Measurements from ENCODE around the gene C6orf47. TPM values are rescaled to one million over a fixed set of nuclear protein-coding genes. Genes with fewer than 3 reads are reported as not detected.

Gene C6orf47
- total RNA-seq, 2 experiments from 2014 or later: 16.7 to 18.5 TPM

DNA sequence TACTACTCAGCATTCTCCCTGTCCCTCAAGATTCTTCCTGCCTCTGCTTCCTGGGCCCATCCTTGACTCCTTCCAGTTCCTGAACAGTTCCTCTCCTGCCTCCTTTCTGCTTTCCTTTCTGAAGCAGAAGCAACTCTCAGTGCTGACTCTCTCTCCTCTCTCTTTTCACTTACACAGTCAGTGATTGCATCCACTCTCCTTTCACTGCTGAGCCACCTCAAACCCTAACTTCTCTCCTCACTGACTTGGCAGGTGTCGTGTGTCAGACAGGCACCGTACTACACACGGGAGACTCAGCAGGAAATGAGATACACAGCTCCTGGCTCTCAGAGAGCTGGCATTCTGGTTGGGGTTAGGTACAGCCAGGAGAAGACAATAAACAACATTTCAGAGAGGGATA lies 37.0 kb upstream of the C6orf47 start:
- H3K36me3 ChIP-seq (ENCODE audit: insufficient read depth, low read length): peaks cover 51% of the 10 kb centered on the region
- H2AFZ ChIP-seq (ENCODE audit: low read length): no peak overlapping the region
- no peak for DNase-seq (ENCODE audit: low spot score)
- TF ChIP-seq, protein P1, sequence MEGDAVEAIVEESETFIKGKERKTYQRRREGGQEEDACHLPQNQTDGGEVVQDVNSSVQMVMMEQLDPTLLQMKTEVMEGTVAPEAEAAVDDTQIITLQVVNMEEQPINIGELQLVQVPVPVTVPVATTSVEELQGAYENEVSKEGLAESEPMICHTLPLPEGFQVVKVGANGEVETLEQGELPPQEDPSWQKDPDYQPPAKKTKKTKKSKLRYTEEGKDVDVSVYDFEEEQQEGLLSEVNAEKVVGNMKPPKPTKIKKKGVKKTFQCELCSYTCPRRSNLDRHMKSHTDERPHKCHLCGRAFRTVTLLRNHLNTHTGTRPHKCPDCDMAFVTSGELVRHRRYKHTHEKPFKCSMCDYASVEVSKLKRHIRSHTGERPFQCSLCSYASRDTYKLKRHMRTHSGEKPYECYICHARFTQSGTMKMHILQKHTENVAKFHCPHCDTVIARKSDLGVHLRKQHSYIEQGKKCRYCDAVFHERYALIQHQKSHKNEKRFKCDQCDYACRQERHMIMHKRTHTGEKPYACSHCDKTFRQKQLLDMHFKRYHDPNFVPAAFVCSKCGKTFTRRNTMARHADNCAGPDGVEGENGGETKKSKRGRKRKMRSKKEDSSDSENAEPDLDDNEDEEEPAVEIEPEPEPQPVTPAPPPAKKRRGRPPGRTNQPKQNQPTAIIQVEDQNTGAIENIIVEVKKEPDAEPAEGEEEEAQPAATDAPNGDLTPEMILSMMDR (conservative IDR thresholded peaks at IDR 0.05; ENCODE audit: low read length): no peak
- TF ChIP-seq EZH2phosphoT487 (IDR thresholded peaks at IDR 0.05; ENCODE audit: borderline replicate concordance, low read depth, low read length): no peak
- no peaks in the 10 kb centered on the region for H3K9me3 ChIP-seq (ENCODE audit: low read length)
- intact Hi-C loops (cut with micrococcal nuclease; ENCODE audit: unreplicated experiment): no loop called here
- no peak overlapping the region for H3K27ac ChIP-seq (ENCODE audit: low read depth, low read length, poor library complexity, severe bottlenecking)
- H4K20me1 ChIP-seq (ENCODE audit: insufficient read depth, low read length): no peaks in the 10 kb centered on the region
- peaks cover 11% of the 10 kb centered on the region; the same call in 1 of the 2 replicates for H3K79me2 ChIP-seq (ENCODE audit: insufficient read depth, low read depth, low read length)
- peaks cover 15% of the 10 kb centered on the region for H3K4me1 ChIP-seq (ENCODE audit: insufficient read depth, low read length, poor library complexity, severe bottlenecking)
- no peak overlapping the region for H3K4me3 ChIP-seq (ENCODE audit: low read depth, low read length, poor library complexity, severe bottlenecking)
- no peak overlapping the region for H3K4me2 ChIP-seq (ENCODE audit: low read length)
- ChIA-PET POLR2A (no interaction called here), CTCF (ENCODE audit: unreplicated experiment) (no interaction called here)
- no peaks in the 10 kb centered on the region for H3K9me2 ChIP-seq (ENCODE audit: insufficient read depth, low read length)
- BruUV-seq (replicated peaks): no TSS peak

DNA sequence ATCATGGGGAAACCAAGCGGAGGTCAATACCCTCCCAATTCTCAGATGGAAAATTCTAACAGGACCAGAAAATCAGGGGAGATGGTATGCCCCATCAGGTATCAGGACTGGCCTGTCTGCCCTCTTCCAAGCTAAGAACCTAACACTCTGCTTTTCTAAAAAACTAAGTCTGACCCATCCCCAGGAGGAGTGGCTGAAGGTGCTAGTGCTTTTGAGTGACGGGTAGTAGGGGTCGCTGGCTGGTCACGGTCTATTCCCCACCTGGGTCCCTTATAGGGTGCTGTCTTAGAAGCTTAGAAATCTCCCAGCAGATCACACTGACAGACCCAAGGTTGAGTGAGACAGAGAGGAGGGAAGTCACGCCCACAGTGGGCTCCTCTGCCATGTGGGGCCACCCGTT lies 33.0 kb upstream of the C6orf47 start:
- no peak for DNase-seq (ENCODE audit: low spot score)
- Histone ChIP-seq H3K27ac (ENCODE audit: low read depth, low read length, poor library complexity, severe bottlenecking) (no peak overlapping the region), H3K36me3 (ENCODE audit: insufficient read depth, low read length) (peaks cover 71% of the 10 kb centered on the region), H3K79me2 (ENCODE audit: insufficient read depth, low read depth, low read length) (no peaks in the 10 kb centered on the region), H3K4me2 (ENCODE audit: low read length) (no peak overlapping the region), H4K20me1 (ENCODE audit: insufficient read depth, low read length) (no peaks in the 10 kb centered on the region), H2AFZ (ENCODE audit: low read length) (no peak overlapping the region), H3K4me3 (ENCODE audit: low read depth, low read length, poor library complexity, severe bottlenecking) (no peak overlapping the region), H3K9me3 (ENCODE audit: low read length) (no peaks in the 10 kb centered on the region), H3K4me1 (ENCODE audit: insufficient read depth, low read length, poor library complexity, severe bottlenecking) (peaks cover 12% of the 10 kb centered on the region), H3K9me2 (ENCODE audit: insufficient read depth, low read length) (no peaks in the 10 kb centered on the region)
- intact Hi-C loops (cut with micrococcal nuclease; ENCODE audit: unreplicated experiment): no loop called here
- CTCF ChIA-PET (ENCODE audit: unreplicated experiment): interaction anchor here (0.6 kb wide), 1 partner anchor 356 kb away, joined by 3 read pairs; no protein-coding TSS in a partner anchor
- POLR2A ChIA-PET: interaction anchor here (0.6 kb wide), 1 partner anchor 21 kb away, joined by 3 read pairs; no protein-coding TSS in a partner anchor
- TF ChIP-seq, protein P1 (conservative IDR thresholded peaks at IDR 0.05; ENCODE audit: low read length): no peak
- TF ChIP-seq EZH2phosphoT487 (IDR thresholded peaks at IDR 0.05; ENCODE audit: borderline replicate concordance, low read depth, low read length): no peak
- BruUV-seq (replicated peaks): no TSS peak

DNA sequence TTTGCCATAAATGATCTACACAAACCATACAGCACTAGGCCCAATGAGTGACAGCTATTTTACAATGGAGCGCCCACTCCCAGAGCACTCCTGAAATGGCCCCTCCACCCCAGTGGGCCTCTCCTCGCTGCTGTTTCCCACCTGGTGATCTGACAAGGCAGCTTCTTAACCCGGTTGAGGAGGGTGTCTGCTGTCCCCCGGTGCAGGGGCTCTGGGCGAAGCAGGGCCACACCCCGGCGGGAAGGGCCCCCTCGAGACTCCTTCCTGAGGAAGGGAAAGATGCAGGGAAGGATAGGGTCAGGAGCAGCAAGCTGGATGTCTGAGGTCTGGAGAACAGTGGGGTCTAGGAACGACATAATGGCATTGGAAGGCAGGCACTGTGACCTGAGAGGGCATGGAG lies 32.3 kb upstream of the C6orf47 start:
- no peak for DNase-seq (ENCODE audit: low spot score)
- H3K27ac ChIP-seq (ENCODE audit: low read depth, low read length, poor library complexity, severe bottlenecking): no peak overlapping the region
- POLR2A ChIA-PET: no interaction called here
- CTCF ChIA-PET (ENCODE audit: unreplicated experiment): no interaction called here
- H2AFZ ChIP-seq (ENCODE audit: low read length): no peak overlapping the region
- BruUV-seq (replicated peaks): no TSS peak
- no peaks in the 10 kb centered on the region for H3K9me3 ChIP-seq (ENCODE audit: low read length)
- H3K4me2 ChIP-seq (ENCODE audit: low read length): no peak overlapping the region
- H3K4me1 ChIP-seq (ENCODE audit: insufficient read depth, low read length, poor library complexity, severe bottlenecking): peaks cover 12% of the 10 kb centered on the region
- no peaks in the 10 kb centered on the region for H3K9me2 ChIP-seq (ENCODE audit: insufficient read depth, low read length)
- peaks cover 78% of the 10 kb centered on the region for H3K36me3 ChIP-seq (ENCODE audit: insufficient read depth, low read length)
- H3K4me3 ChIP-seq (ENCODE audit: low read depth, low read length, poor library complexity, severe bottlenecking): no peak overlapping the region
- TF ChIP-seq, protein P1 (conservative IDR thresholded peaks at IDR 0.05; ENCODE audit: low read length): no peak
- no peak for TF ChIP-seq EZH2phosphoT487 (IDR thresholded peaks at IDR 0.05; ENCODE audit: borderline replicate concordance, low read depth, low read length)
- H3K79me2 ChIP-seq (ENCODE audit: insufficient read depth, low read depth, low read length): no peaks in the 10 kb centered on the region
- H4K20me1 ChIP-seq (ENCODE audit: insufficient read depth, low read length): no peaks in the 10 kb centered on the region
- intact Hi-C loops (cut with micrococcal nuclease; ENCODE audit: unreplicated experiment): no loop called here

Data from OCI-LY7 (cell line).